Testis (tissue), 3 donors: Measurements from ENCODE around the gene VIL1. TPM values are rescaled to one million over a fixed set of nuclear protein-coding genes. Genes with fewer than 3 reads are reported as not detected.

ENCODE experiments used
- DNase-seq: peaks from one replicate; pipeline ENCODE4 v3.0.0-alpha.2; 2019
- H3K27ac ChIP-seq, 2 donors: fragments of 200-600 bp; sonication (generic); one replicate each; pipeline ENCODE4 v1.5.1; 2019
- H3K27me3 ChIP-seq: fragments of 200-600 bp; sonication (generic); one replicate; pipeline ENCODE4 v1.5.1; 2019
- H3K36me3 ChIP-seq: fragments of 200-600 bp; sonication (generic); one replicate; pipeline ENCODE4 v1.5.1; 2017; ENCODE audit warnings: low read depth; ENCODE audit errors: missing control alignments
- H3K4me1 ChIP-seq: fragments of 200-600 bp; sonication (generic); one replicate; pipeline ENCODE4 v1.5.1; 2019
- H3K4me3 ChIP-seq, 2 donors: fragments of 200-600 bp; sonication (generic); one replicate each; pipeline ENCODE4 v1.5.1; 2017 to 2019
- H3K9me3 ChIP-seq: fragments of 200-600 bp; sonication (generic); one replicate; pipeline ENCODE4 v1.5.1; 2017
- CTCF ChIP-seq, 3 experiments: fragments of 450-650 bp in 2 of 3; fragments of 200-600 bp in 1 of 3; sonication (generic) in 1 of 3; IDR thresholded peaks; one replicate each; pipeline ENCODE4 v1.5.1; 2016 to 2019; ENCODE audit warnings: antibody characterized with exemption in 3 of 3, mild to moderate bottlenecking in 2 of 3, moderate library complexity in 1 of 3
- POLR2A ChIP-seq: fragments of 450-650 bp; IDR thresholded peaks from one replicate; pipeline ENCODE4 v1.6.1; 2017; ENCODE audit warnings: antibody characterized with exemption, mild to moderate bottlenecking, moderate library complexity
- WGBS, 2 donors: methylation state at CpG; one replicate each; pipeline ENCODE4 v1.1.5; 2018; 5-methylcytosine and 5-hydroxymethylcytosine counted together
- intact Hi-C: fragments of 100-400 bp; cut with DNase I; formaldehyde crosslinking; loops from one replicate; pipeline ENCODE4 v1.15.1; 2023; ENCODE audit warnings: low total_unique reads
- polyA plus RNA-seq: library from polyadenylated mRNA; stranded (reverse); fragments of 350-450 nt; fragmentation: Illumina TruSeq; extraction: RNeasy Lipid Tissue Mini Kit (QIAGEN cat#74804); gene quantifications from one replicate; pipeline ENCODE4 v1.2.3, GENCODE V29; 2014; ENCODE audit warnings: low read depth, low replicate concordance; ENCODE audit not compliant: insufficient read depth
- total RNA-seq, 2 donors: library from RNA; depleted of rRNA; stranded (reverse); fragments of >200 nt; gene quantifications; one replicate each; pipeline ENCODE4 v1.2.3, GENCODE V29; 2016

Gene VIL1
- total and polyA plus RNA-seq, 3 donors from 2014 or later: 0.50 to 1.6 (median 0.71) TPM

DNA sequence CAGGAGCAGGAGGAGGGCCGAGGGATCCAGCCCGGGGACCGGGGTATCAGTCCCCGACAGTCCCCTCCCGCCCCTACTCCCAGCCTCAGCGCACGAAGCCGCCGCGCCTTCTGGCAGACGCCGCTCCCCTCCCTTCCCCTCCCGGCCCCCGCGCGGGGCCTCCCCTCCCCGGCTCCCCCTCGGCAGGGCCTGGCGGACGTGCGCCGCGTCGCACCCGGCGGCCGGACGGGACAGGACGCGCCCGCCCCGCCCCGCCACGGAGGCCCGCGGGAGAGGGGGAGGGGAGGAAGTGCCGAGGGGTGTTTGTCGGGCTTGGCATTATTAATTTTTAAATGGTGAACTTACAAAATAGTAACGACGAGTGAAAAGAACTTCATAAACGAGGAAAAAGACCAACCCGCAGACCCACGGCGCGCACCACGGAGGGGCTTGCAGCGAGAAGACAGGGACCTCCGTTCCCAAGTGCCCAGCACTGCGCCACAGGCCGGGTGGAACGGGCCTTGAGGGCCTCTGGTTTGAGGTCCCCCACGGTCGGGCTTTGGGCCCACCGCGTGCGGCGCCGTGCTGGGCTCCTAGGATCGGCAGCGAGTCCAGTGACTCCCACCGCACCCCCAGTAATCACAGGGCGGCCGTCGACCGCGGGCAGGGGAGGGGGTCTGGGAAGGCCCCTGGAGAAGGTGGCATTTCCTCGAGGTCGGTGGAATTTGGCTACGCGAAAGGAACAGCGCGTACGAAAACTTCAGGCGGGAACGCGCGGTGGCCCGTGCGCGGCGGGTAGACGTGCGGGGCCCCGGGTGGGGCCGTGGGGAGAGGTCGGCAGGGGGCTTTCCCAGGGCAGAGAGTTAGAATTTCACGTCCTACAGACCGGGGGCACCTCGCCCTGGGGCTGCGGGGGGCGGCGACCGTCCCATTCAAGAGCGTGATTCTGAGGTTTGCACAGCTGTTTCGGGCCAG is 20.2 kb upstream of the VIL1 start:
- 1% methylated on average over 50 to 83 of the region's 95 CpGs for WGBS, 2 donors
- H3K9me3 ChIP-seq: no peaks in the 10 kb centered on the region
- H3K36me3 ChIP-seq: no peaks in the 10 kb centered on the region
- no peaks in the 10 kb centered on the region for H3K27me3 ChIP-seq
- intact Hi-C loops: loop anchor here (5.0 kb wide), 1 partner anchor 106 kb away; the partner anchor contains the start of gene TMBIM1
- peak; percentile 66 for DNase-seq
- TF ChIP-seq CTCF (IDR thresholded peaks at IDR 0.05) (peak in 1 of 3 experiments; percentile 8), POLR2A (no peak)
- peak overlapping the region; percentile 97 to 99 for H3K4me3 ChIP-seq
- H3K27ac ChIP-seq: peak overlapping the region; percentile 98 to 99
- peaks cover 31% of the 10 kb centered on the region for H3K4me1 ChIP-seq

- intact Hi-C loops: loop anchor here (5.0 to 10.0 kb wide), 2 partner anchors 107 to 155 kb away; partner anchors contain the start of gene TMBIM1
- peak; percentile 98 for DNase-seq
- H3K4me1 ChIP-seq: peaks cover 33% of the 10 kb centered on the region
- H3K36me3 ChIP-seq: no peaks in the 10 kb centered on the region
- H3K9me3 ChIP-seq: no peaks in the 10 kb centered on the region
- 0% methylated on average over 69 of the region's 78 CpGs; no CpG with 5 or more reads in 1 of the 2 donors for WGBS, 2 donors
- TF ChIP-seq POLR2A (no peak), CTCF (IDR thresholded peaks at IDR 0.05) (peak in 2 of 3 experiments; percentile 13 to 22)
- H3K27me3 ChIP-seq: no peaks in the 10 kb centered on the region
- H3K4me3 ChIP-seq: peak within 1 kb of the TSS; percentile 97 to 99
- peak within 1 kb of the TSS; percentile 98 to 99 for H3K27ac ChIP-seq
Observed at GRCh38 chr2:218399391-218400166, 19.3 kb upstream of the VIL1 start, which contains the start of gene CTDSP1. CTDSP1 (plus strand) TSS chr2:218399868; CDS start chr2:218400091, 223 bp downstream.

GRCh38 chr2:218400167-218400929 is 18.6 kb upstream of the VIL1 start:
- no peak for TF ChIP-seq POLR2A
- no peak for TF ChIP-seq CTCF (IDR thresholded peaks at IDR 0.05)
- WGBS, 2 donors: 1% methylated on average over 12 to 57 of the region's 63 CpGs
- Histone ChIP-seq H3K4me3 (peak overlapping the region; percentile 97 to 99), H3K9me3 (no peaks in the 10 kb centered on the region), H3K4me1 (peaks cover 40% of the 10 kb centered on the region), H3K27me3 (no peaks in the 10 kb centered on the region), H3K27ac (peak overlapping the region; percentile 98 to 99), H3K36me3 (no peaks in the 10 kb centered on the region)
- peak; percentile 48 for DNase-seq
- intact Hi-C loops: loop anchor here (10.0 kb wide), 1 partner anchor 154 kb away; no protein-coding TSS in a partner anchor
